ENCODE data around the gene PRR18. TPM values are rescaled to one million over a fixed set of nuclear protein-coding genes. Genes with fewer than 3 reads are reported as not detected.

PRR18 gene
- total RNA-seq = not detected

GRCh38 chr6:166308033-166308768 lies at the start of gene PRR18:
PRR18 (minus strand) TSS chr6:166308392; CDS start chr6:166308142, 250 bp downstream.

GRCh38 chr6:166342349-166343149 lies 34.4 kb upstream of the PRR18 start, which contains the start of gene SFT2D1:
SFT2D1 (minus strand) TSS chr6:166342545; CDS start chr6:166342481, 64 bp downstream.

Other genes starting within 250 kb of the PRR18 start
- not detected for gene TBXT, start 140.5 kb downstream of the PRR18 start, total RNA-seq
- 10 to 100 TPM; 49.5 to 50.0 TPM for gene SFT2D1, start 34.2 kb upstream of the PRR18 start, total RNA-seq
- 10 to 100 TPM; 23.1 to 24.6 TPM for gene MPC1, start 74.5 kb upstream of the PRR18 start, total RNA-seq

Measured in activated naive CD4-positive, alpha-beta T cell treated with anti-CD3 and anti-CD28 coated beads, Interleukin-2, amount 10 ng/mL, durations not matched to agents 5 hours and 36 hours (primary cell).